Mesodermal cell (in vitro differentiated cells): ENCODE measurements around the gene GIMAP8.

Experiments used
- H3K27ac ChIP-seq: 2 replicates; pipeline ENCODE4 v1.7.0; 2013; ENCODE audit warnings: mild to moderate bottlenecking, low read depth, low read length, moderate library complexity; ENCODE audit not compliant: severe bottlenecking
- H3K36me3 ChIP-seq: 2 replicates; pipeline ENCODE4 v1.7.1; 2013; ENCODE audit warnings: mild to moderate bottlenecking, low read length, moderate library complexity; ENCODE audit not compliant: control insufficient read depth, insufficient read depth
- H3K4me1 ChIP-seq: one replicate; pipeline ENCODE4 v1.7.1; 2013; ENCODE audit warnings: mild to moderate bottlenecking, low read length; ENCODE audit not compliant: insufficient read depth, control insufficient read depth, poor library complexity, severe bottlenecking
- H3K4me3 ChIP-seq: 2 replicates; pipeline ENCODE4 v1.7.0; 2013; ENCODE audit warnings: low read length, control low read depth, mild to moderate bottlenecking; ENCODE audit not compliant: insufficient read depth, poor library complexity, severe bottlenecking; ENCODE audit errors: extremely low read depth
- H3K9me3 ChIP-seq: 2 replicates; pipeline ENCODE4 v1.7.1; 2013; ENCODE audit warnings: mild to moderate bottlenecking, low read length, moderate library complexity; ENCODE audit not compliant: control insufficient read depth
- WGBS, 2 experiments: methylation state at CpG; one replicate each; pipeline ENCODE4 v1.1.5; 2013; ENCODE audit warnings: missing lambda C conversion rate in 2 of 2; ENCODE audit not compliant: insufficient coverage in 2 of 2; 5-methylcytosine and 5-hydroxymethylcytosine counted together

Gene GIMAP8

GRCh38 chr7:150442811-150443210, 7.6 kb upstream of the GIMAP8 start:
- WGBS, 2 experiments, result 92 to 96% methylated on average over 15 to 20 of the region's 20 CpGs
- Histone ChIP-seq H3K36me3 (no peaks in the 10 kb centered on the region), H3K4me1 (no peaks in the 10 kb centered on the region), H3K4me3 (no peak overlapping the region), H3K9me3 (peaks cover 6% of the 10 kb centered on the region), H3K27ac (no peak overlapping the region)

GRCh38 chr7:150443793-150444540, 6.5 kb upstream of the GIMAP8 start:
- Histone ChIP-seq H3K4me3 (no peak overlapping the region), H3K27ac (no peak overlapping the region), H3K4me1 (no peaks in the 10 kb centered on the region), H3K36me3 (no peaks in the 10 kb centered on the region), H3K9me3 (peaks cover 6% of the 10 kb centered on the region)
- WGBS, 2 experiments, result 86 to 89% methylated on average over 13 to 16 of the region's 18 CpGs

GRCh38 chr7:150444674-150445365, 5.6 kb upstream of the GIMAP8 start:
- Histone ChIP-seq H3K36me3 (no peaks in the 10 kb centered on the region), H3K9me3 (peaks cover 6% of the 10 kb centered on the region), H3K27ac (no peak overlapping the region), H3K4me3 (no peak overlapping the region), H3K4me1 (no peaks in the 10 kb centered on the region)
- 73 to 92% methylated on average over 5 to 7 of the region's 7 CpGs for WGBS, 2 experiments

- no peaks in the 10 kb centered on the region for H3K4me1 ChIP-seq
- H3K36me3 ChIP-seq, result no peaks in the 10 kb centered on the region
- H3K27ac ChIP-seq, result no peak overlapping the region
- no peak overlapping the region for H3K4me3 ChIP-seq
- peaks cover 6% of the 10 kb centered on the region for H3K9me3 ChIP-seq
- WGBS, 2 experiments, result 100% methylated on average over 2 of the region's 2 CpGs; no CpG with 5 or more reads in 1 of the 2 experiments
Measured at GRCh38 chr7:150446288-150446938, 4.0 kb upstream of the GIMAP8 start.

- Histone ChIP-seq H3K27ac (no peak overlapping the region), H3K4me3 (no peak overlapping the region), H3K4me1 (no peaks in the 10 kb centered on the region), H3K9me3 (no peaks in the 10 kb centered on the region), H3K36me3 (no peaks in the 10 kb centered on the region)
- WGBS, 2 experiments, result 81 to 82% methylated on average over 32 of the region's 32 CpGs
Measured at GRCh38 chr7:150447966-150448788, 2.3 kb upstream of the GIMAP8 start.

GRCh38 chr7:150448789-150449147, 1.7 kb upstream of the GIMAP8 start:
- no peaks in the 10 kb centered on the region for H3K4me1 ChIP-seq
- no peaks in the 10 kb centered on the region for H3K36me3 ChIP-seq
- WGBS, 2 experiments, result 2 to 7% methylated on average over 6 of the region's 6 CpGs
- H3K4me3 ChIP-seq, result no peak overlapping the region
- no peak overlapping the region for H3K27ac ChIP-seq
- H3K9me3 ChIP-seq, result no peaks in the 10 kb centered on the region

- no peak overlapping the region for H3K4me3 ChIP-seq
- 83 to 85% methylated on average over 8 to 9 of the region's 11 CpGs for WGBS, 2 experiments
- no peaks in the 10 kb centered on the region for H3K9me3 ChIP-seq
- H3K27ac ChIP-seq, result no peak overlapping the region
- no peaks in the 10 kb centered on the region for H3K36me3 ChIP-seq
- no peaks in the 10 kb centered on the region for H3K4me1 ChIP-seq
Measured at GRCh38 chr7:150449206-150449952, 1.1 kb upstream of the GIMAP8 start.

GRCh38 chr7:150451097-150451793, 815 bp downstream of the GIMAP8 start:
- no peaks in the 10 kb centered on the region for H3K4me1 ChIP-seq

GRCh38 chr7:150451833-150452461, 1.5 kb downstream of the GIMAP8 start:
- H3K36me3 ChIP-seq, result no peaks in the 10 kb centered on the region
- H3K4me3 ChIP-seq, result peak overlapping the region; percentile 9
- no peaks in the 10 kb centered on the region for H3K4me1 ChIP-seq
- no peaks in the 10 kb centered on the region for H3K9me3 ChIP-seq
- no peak overlapping the region for H3K27ac ChIP-seq
- WGBS, 2 experiments, result 73 to 84% methylated on average over 5 to 6 of the region's 8 CpGs

More at GRCh38 chr7:150451097-150451793, 815 bp downstream of the GIMAP8 start:
- Histone ChIP-seq H3K36me3 (no peaks in the 10 kb centered on the region), H3K9me3 (no peaks in the 10 kb centered on the region), H3K27ac (no peak overlapping the region), H3K4me3 (no peak overlapping the region)
- 76 to 89% methylated on average over 8 to 18 of the region's 19 CpGs for WGBS, 2 experiments
